Stimulated activated CD4-positive, alpha-beta T cell treated with anti-CD3 and anti-CD28 coated beads, Interleukin-15, amount 100 ng/mL, for 48 hours (primary cell): ENCODE measurements around the gene MCM3AP.
"Not testable (repeated sequence)": the region's sequence is repeated elsewhere in the genome, so short reads cannot be mapped to it uniquely, and the experiment has no call there.

Source experiments
- DNase-seq, 2 donors: peaks; one replicate each; pipeline ENCODE4 v3.0.0-alpha.2; 2020; ENCODE audit warnings: low read depth in 2 of 2

MCM3AP gene

DNA sequence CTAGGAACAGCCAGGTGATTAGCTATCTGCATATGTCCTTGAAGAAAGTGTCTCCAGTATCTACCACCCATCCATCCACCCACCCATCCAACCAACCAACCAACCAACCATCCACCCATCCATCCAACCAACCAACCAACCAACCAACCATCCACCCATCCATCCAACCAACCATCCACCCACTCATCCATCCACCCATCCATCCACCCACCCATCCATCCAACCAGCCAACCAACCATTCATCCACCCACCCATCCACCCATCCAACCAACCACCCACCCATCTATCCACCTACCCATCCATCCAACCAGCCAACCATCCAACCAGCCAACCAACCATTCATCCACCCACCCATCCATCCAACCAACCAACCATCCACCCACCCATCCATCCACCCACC, 26.2 kb upstream of the MCM3AP start:
- no peak for DNase-seq

DNA sequence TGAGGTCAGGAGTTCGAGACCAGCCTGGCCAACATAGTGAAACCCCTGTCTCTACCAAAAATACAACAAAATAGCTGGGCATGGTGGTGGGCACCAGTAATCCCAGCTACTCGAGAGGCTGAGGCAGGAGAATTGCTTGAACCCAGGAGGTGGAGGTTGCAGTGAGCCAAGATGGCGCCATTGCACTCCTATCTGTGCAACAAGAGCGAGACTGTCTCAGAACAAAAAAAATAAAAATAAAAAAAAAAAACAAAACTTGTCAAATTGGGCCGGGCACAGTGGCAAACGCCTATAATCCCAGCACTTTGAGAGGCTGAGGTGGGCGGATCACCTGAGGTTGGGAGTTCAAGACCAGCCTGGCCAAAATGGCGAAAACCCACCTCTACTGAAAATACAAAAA, 24.8 kb upstream of the MCM3AP start:
- not testable (repeated sequence) for DNase-seq

DNA sequence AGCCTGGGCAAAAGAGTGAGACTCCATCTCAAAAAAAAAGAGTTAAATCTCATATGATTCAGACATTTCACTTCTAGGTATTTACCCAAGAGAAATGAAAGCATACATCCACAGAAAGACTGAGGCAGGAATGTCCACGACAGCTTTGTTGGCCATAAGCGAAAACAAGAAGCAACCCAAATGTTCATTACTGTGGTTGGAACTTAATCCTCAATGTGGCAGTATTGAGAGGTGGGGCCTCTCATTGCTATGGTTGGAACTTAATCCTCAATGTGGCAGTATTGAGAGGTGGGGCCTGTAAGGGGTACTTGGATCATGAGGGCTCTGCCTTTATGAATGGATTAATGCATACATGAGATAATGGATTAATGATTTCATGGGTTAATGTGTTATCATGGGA, 23.0 kb upstream of the MCM3AP start:
- no peak for DNase-seq

DNA sequence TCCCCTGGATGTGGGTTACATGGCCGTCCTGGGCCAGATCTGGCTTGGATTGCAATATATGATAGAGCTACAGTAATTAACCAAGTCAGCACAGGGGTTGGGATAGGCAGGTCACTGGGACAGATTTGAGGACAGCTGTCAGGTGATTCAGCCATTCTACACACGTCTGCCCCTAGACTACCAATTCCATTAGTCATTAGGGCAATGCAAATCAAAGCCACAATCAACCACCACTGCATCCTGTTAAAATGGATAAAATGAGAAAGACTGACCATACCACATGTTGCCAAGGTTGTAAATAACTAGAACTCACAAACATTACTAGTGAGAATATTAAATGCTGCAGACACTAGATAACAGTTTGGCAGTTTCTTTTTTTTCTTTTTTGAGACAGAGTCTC, 22.2 kb upstream of the MCM3AP start:
- DNase-seq: no peak

DNA sequence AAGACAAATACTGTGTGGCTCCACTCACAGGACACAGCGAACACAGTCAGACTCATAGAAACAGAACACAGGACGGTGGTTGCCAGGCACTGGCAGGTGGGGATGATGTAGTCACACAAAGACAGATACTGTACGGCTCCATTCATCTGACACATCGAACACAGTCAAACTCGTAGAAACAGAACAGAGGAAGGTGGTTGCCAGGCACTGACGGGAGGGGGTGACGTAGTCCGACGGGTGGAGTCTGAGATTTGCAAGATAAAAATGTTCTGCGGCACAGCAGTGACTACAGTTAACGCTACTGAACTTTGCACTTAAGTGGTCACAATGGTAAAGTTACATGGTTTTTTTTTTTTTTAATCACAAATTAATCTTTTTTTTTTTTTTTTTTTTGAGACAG, 19.5 kb upstream of the MCM3AP start:
- no peak for DNase-seq

DNA sequence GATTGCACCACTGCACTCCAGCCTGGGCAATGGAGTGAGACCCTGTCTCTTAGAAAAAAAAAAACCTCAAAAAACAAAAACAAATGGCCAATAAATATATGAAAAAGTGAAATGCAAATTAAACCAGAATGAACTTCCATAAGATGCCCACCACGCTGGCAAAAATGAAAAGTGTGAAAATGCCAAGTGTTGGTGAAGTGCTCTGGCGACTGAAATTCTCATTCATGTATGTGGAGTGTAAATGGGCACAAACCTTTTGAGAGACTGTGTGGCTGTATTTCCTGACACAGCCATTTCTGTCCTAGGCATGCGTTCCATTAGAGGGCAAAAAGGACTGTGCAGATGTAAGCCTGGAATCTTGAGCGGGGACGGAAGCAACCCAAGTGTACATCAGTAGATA, 19.0 kb upstream of the MCM3AP start:
- DNase-seq: no peak

DNA sequence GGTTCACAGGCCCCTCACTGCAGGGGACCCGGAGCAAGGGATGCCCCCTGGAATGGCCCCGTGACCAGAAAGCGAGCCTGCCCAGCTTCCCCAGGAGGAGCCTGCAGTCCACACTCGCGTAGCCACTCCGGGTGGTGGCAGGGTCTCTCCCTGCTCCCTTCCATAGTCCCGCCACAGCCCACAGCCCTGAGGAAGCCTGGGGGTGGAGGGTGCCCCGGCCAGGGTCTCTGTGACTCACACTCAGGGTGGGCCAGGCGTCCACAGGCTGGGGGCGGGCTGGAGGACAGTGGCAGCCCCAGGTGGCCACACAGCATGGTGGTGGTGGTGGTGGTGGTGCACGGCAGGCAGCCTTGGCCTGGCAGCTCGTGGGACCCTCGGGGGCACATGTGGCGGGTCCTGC, 16.3 kb upstream of the MCM3AP start:
- DNase-seq: no peak

DNA sequence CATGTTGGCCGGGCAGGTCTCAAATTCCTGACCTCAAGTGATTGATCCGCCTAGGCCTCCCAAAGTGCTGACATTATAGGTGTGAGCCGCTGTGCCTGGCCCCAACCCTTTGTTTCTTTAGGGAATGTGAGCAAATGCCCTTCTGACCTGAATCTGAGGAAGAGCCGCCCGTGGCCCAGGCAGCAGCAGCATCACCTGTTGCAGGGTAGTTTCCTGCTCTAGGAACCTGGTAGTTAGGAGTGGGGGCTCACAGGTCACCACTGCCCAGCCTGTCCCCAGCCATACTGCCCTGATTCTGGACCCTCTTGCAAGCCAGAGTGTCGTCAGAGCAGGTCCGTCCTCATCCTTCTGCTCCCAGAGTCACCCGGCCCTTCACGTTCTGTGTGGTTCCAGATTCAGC, 13.8 kb upstream of the MCM3AP start:
- no peak for DNase-seq

DNA sequence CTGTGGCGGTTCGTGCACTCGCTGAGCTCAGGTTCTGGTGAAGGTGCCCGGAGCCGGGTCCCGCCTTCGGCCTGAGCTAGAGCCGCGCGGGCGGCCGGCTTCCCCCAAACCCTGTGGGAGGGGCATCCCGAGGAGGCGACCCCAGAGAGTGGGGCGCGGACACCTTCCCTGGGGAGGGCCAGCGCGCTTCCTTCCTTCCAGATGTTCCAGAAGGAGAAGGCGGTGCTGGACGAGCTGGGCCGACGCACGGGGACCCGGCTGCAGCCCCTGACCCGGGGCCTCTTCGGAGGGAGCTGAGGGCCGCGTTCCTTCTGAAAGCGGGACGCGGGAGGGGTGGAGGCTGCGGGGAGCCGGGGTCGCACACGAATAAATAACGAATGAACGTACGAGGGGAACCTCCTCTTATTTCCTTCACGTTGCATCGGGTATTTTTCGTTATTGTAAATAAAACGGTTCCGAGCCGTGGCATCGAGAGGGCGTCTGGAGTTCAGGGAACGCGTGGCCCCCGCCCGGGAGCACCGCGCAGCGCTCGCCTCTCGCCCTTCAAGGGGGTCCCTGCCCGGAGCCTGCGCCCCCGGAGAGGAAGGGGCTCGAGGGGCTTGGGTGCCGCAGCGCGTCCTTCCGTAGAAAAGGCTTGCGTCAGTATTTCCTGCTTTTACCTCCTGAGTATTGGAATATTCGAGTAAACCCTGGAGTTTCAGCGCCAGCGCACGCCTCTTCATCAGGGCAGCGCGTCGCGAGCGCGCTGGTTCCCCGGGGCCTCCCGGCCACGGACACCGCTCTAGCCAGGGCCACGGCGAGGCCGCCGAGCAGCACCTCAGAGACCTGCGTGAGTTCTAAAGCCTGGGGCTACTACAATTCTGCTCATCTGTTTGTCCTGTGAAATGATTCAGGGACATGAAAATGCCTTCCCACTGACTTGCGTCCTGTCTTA, 12.2 kb upstream of the MCM3AP start:
- no peak for DNase-seq

DNA sequence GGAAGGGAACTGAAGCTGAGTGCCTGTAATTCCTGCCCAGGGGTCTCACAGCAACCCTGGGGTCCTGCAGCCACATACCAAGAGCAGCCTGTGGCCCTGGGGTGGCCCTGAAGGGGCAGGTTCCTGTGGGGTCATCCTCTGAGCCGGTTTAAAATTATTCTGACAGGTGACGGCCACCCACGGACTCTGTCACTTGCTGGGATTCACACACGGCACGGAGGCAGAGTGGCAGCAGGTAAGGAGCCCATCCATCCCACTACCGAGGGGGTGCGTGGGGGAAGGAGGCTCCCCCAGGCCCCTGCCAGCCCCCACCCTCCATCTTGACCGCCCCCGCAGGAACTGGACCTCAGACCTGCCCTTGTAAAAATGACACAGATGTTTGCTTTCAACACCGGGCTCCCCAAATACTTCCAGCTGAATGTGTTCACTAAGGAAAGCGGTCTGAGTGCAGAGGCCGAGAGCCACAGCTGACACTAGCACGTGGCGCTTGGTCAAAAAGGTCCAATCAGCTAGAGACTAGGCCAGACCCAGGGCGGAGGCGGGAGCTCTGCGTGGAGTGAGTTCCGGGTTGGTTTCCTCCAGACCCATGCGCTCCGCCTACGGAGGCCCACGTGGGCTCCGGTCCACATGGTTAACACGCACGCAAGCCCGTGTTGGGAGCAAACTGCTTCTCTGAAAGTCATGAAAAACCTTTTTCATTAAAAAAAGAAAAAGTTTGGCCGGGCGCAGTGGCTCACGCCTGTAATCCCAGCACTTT, 10.8 kb upstream of the MCM3AP start:
- peak; percentile 41 to 48 for DNase-seq

DNA sequence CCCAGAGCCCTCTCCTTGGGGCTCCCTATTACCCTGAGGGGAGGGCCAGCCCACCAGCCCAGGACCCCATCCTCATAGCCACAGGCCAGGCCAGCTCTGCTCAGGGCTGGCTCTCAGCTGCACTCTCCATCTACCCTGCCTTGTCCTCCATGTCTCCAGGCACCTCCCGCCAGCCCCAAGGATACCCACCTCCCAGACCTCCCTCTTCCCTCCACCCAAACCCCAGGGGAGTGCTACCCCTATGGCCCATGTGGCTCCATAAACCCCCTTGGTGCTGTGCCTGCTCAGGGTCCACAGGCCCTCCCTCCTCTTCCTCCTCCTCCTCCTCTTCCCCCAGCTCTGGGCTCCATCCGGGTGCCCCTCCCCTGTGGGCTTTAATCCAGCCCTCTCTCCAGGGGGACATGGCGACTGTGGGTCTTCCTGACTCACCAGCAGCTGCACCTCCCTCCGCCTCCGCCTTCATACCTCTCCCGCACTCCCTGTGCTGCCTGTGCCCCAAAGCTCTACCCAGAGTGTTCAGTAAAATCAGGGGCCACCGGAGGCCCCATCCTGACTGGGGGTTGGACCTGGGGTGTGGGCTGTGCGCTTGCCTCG, 9.9 kb upstream of the MCM3AP start:
- no peak for DNase-seq

DNA sequence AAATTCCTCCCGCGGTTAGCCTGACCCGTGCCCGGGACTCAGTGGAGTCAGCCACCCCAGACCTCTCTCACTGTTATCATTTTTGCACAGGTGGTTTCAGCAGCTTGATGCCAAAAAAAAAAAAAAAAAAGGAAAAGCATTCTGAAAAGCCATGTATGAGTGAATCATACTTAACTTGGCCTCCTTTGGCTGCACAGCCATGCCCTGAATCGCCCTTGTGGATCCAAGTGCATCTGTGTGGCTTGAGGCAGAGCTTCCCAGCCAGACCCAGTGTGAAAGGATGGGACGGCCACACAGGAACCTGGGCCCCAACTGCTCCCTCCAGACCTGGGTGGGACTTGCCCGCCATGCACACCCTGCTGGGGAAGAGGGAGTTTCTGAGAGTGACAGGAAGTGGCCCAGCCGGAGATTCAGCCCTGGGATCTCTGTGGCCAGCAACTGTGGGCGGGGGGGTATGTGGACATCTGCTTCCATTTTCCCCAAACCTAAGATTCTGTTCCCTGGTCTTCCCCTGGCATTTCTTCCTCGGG, 9.3 kb upstream of the MCM3AP start:
- no peak for DNase-seq

DNA sequence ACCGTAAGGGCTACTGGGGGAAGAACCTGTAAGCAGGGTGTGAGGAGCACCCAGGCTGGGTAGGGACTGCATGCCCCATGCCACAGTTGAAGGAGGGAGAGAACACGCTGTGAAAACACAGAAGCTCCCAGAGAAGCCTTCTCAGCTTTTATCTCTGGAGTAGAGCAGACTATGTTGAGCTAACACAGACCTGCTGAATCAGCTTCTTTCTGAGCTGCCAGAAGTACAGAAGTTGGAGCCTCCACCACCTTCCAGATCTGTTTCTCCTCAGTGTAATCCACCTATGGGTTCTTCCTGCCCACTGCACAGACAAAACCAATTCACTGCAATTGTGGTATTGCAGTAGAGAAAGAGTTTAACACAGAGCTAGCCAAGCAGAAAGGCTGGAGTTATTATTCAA, 6.2 kb upstream of the MCM3AP start:
- no peak for DNase-seq

DNA sequence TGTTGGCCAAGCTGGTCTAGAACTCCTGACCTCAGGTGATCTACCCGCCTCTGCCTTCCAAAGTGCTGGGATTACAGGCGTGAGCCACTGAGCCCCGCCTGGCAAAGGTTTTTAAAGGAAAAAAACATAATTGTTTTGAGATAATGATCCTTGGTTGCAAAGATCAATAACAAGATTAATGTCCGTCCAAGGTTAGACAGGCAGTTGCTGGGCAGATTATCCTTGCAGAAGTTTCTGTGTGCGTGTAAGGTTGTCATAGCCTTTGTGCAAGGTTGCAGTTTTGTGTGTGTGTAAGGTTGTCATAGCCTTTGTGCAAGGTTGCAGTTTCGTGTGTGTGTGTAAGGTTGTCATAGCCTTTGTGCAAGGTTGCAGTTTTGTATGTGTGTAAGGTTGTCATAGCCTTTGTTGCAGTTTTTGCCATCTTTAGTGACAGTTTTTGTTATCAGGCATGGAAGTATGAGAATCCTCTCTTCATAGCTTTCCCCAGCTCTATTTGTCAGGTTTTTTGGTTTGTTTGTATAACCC, 4.3 kb upstream of the MCM3AP start:
- DNase-seq: no peak

DNA sequence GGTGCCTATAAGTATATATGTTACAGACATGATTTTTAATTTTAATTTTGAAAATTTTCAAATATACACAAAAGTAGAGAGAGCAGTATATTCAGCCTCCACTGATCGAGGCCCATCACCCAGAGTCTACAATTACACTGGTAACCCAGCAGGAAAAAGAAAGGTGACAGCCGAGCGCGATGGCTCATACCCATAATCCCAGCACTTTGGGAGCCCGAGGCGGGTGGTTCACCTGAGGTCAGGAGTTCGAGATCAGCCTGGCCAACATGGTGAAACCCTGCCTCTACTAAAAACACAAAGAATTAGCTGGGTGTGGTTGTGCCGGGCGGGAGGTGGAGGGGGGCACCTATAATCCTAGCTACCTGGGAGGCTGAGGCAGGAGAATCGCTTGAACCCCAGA, 2.1 kb upstream of the MCM3AP start:
- DNase-seq: no peak

DNA sequence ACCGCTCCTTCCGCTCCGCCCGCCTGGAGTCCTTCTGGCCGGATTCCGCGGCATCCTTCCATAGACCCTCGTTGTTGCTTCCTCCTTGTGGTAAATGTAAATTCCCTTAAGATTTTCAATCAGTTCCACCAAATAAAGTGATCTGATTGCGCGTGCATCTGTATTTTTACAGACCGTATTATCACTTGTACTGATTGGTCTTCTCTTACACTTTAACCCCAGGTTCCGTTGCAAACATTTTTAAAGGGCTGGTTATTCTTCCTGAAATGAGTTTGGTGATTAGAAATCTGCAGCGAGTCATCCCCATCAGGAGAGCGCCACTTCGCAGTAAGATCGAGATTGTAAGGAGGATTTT, 1.2 kb upstream of the MCM3AP start:
- no peak for DNase-seq

DNA sequence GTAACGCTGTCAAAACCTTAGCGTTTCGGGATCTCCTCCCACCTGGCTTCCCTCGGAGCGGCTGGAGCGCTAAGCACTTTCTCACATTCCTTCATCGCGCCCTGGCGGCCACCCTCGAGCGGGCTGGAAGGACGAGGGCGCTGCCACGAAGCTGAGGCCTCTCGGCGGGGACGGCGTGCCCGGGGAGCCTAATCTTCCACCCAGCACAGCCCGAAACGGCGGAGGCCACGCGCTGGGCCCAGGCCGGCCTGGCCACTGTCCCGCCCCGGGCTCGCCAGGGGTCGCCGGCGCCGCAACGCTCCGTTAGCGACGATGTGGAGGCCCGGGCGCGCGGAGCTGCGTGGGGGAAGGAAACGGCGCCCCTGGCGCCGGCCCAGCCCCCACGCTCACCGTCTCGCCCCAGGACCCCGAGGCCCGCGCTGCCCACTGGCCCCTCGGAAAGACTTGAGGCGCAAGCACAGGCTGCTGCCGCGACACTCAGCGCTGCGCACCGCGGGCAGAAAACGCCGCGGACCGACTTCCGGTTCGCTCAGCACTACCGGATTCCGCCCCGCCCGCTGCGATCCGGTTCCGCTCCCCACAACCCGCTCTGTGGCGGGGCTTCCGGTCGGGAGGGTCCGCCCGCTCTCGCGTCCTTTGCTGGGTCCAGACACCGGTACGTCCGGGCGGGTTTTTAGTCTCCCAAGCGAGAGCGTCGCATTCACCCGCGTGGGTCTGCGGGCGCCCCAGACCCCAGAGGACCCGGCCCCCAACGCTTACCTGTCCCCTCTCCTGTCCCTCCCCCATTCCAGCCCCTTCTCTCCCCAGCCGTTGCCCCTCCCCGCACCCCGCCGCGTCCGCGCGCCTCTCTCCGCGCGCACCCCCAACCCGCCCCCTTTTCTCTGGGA, 593 bp upstream of the MCM3AP start, which contains the start of gene YBEY:
TSS of gene YBEY (plus strand) at position 582 of the 887 bp plus-strand sequence. CDS start 572 bp downstream, outside the sequence.
- peak; percentile 77 to 83 for DNase-seq

DNA sequence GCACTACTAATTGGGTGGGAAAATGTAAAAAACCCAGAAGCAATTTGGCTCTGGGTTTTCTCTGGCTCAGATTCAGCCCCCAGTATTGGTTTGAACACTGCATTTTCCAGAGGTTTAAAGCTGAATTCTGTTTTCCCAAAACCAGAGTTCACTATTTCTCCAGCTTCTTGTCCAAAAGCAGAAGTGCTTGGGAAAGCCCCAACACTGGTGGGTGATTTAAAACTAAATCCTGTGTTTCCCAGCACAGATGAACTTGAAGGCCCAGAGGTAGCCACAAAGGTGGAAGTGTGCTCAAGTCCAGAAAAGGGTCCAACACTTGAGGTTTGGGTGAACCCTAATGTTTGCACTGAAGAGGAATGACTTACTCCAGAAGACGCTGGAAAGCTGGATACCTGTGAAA, 678 bp downstream of the MCM3AP start:
- DNase-seq: no peak

DNA sequence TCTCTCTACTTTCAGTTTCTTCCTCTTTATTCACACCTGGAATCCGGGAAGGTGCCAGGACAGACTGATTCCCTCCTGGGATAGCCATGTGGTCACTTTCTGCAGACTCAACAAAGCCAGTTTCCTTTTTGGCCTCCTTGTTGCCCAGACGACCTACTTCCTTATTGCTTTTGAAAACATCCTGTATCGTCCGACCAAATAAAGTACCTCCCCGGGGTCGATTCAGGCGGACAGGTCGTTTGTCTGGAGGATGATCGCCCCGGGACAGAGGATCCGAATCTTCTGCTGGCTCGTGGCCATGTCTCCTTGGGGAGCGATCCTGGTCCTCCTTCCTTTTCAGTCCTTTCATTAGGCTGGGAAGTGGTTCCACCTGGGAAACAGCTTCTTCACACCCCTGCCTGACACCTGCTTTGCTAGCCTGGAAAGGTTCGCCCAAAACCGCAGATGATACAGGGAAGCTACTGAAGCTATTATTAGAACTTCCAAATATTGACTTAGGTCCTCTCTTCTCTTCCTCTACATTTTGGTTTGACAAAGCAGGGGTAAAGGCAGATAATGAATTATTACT, 1.2 kb downstream of the MCM3AP start:
- DNase-seq: no peak

DNA sequence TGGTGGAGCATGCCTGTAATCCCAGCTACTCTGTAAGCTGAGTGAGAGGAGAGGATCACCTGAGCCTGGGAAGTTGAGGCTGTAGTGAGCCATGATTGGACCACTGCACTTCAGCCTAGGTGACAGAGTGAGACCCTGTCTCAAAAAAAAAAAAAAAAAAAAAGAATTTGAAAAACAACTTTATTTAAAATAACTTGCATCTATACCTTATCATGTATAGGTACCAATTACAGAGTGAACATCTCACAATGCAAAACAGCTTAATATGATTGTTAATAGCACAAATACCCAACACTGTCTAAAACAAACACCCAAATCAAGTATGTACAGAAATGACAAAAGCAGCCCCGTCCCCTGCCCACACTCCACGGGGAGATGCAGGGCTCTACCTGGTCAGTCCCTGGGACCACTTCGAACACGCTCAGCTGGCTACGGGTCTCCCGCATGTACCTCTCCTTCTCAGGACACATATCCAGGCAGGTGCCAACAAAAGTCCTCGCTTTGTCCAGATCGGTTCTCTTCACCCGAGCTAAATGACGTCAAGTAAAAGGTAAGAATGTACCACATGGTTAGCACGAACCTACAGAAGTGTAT, 10.5 kb downstream of the MCM3AP start:
- no peak for DNase-seq
